Measurements from ENCODE around the gene SERGEF.

GRCh38 chr11:17883057-17883456 lies 129.8 kb downstream of the SERGEF start:
- TF ChIP-seq YY1 (IDR thresholded peaks at IDR 0.05; ENCODE audit: insufficient read depth, insufficient read length) (no peak), ZNF274 (IDR thresholded peaks at IDR 0.05; ENCODE audit: low read depth, low read length) (no peak)

Measured in NT2/D1 (cell line).